HepG2 (cell line): ENCODE results near the gene IRX2. TPM values are rescaled to one million over a fixed set of nuclear protein-coding genes. Genes with fewer than 3 reads are reported as not detected.

Source experiments
- ATAC-seq: fragments of 200-7000 bp; cut with Tn5 transposase; 3 replicates; pipeline ENCODE4 v1.9.1; 2020; ENCODE audit warnings: mild to moderate bottlenecking, moderate library complexity
- BruUV-seq: library from RNA; stranded (reverse); fragments of 400-500 nt; replicated peaks from 2 replicates; lab custom pipeline; 2021; lab: Mats Ljungman, UMichigan
- CTCF ChIA-PET: fragments of 300-600 bp; formaldehyde crosslinking; extraction: SDS; loops from one replicate; lab custom pipeline; 2021; ENCODE audit warnings: low total read pairs, inconsistent platforms, low intra/inter-chr PET ratio; lab: Yijun Ruan, JAX
- POLR2A ChIA-PET: fragments of 350-600 bp; sonication (Branson Sonifier 250); formaldehyde crosslinking; loops from one replicate; lab custom pipeline; 2020; ENCODE audit warnings: antibody characterized with exemption, inconsistent platforms; lab: Yijun Ruan, JAX
- DNase-seq: peaks from one replicate; pipeline ENCODE4 v3.0.0-alpha.2; 2015; ENCODE audit warnings: low spot score
- FAIRE-seq: peaks from 3 replicates; lab custom pipeline; 2011; peaks lifted over from hg19 to GRCh38; lab: Jason Lieb, UNC
- H2AFZ ChIP-seq: one replicate; pipeline ENCODE4 v1.6.1; 2011; ENCODE audit warnings: low read length, inconsistent platforms
- H3K27ac ChIP-seq: fragments of 300-600 bp; 3 replicates; pipeline ENCODE4 v1.8.0; 2011; ENCODE audit warnings: mixed run types, mild to moderate bottlenecking, mixed read lengths, low read length, inconsistent platforms; ENCODE audit not compliant: insufficient read depth; ENCODE audit errors: extremely low read length
- H3K27me3 ChIP-seq, 2 experiments: fragments of 200-600 bp in 1 of 2; 2 replicates in 1 of 2; 3 replicates in 1 of 2; pipeline versions ENCODE4 v1.6.0 to v1.8.0; 2011; ENCODE audit warnings: low read length in 2 of 2, mild to moderate bottlenecking in 2 of 2, moderate library complexity in 2 of 2, inconsistent platforms in 1 of 2; ENCODE audit not compliant: insufficient read depth in 2 of 2, control insufficient read depth in 1 of 2
- H3K36me3 ChIP-seq, 2 experiments: fragments of 200-600 bp in 1 of 2; replicated peaks in 1 of 2; 2 replicates in 1 of 2; 3 replicates in 1 of 2; pipeline versions ENCODE4 v1.5.1 to v1.8.0; 2011; ENCODE audit warnings: low read length in 2 of 2, inconsistent platforms in 1 of 2; ENCODE audit not compliant: insufficient read depth in 2 of 2, control insufficient read depth in 1 of 2
- H3K4me1 ChIP-seq: 2 replicates; pipeline ENCODE4 v1.5.1; 2012; ENCODE audit warnings: low read length, inconsistent platforms; ENCODE audit not compliant: insufficient read depth
- H3K4me2 ChIP-seq: 2 replicates; pipeline ENCODE4 v1.6.0; 2011; ENCODE audit warnings: low read depth, low read length, inconsistent platforms
- H3K4me3 ChIP-seq, 3 experiments: fragments of 200-600 bp in 1 of 3; sonication (generic), shearing (Covaris generic) in 1 of 3; replicated peaks in 1 of 3; 2 replicates each; pipeline ENCODE4 v1.5.1; 2011 to 2016; ENCODE audit warnings: low read length in 3 of 3, inconsistent platforms in 2 of 3, low read depth in 2 of 3, mild to moderate bottlenecking in 2 of 3, control low read depth in 1 of 3, mixed read lengths in 1 of 3; ENCODE audit not compliant: insufficient read depth in 1 of 3
- H3K79me2 ChIP-seq: one replicate; pipeline ENCODE4 v1.6.1; 2011; ENCODE audit warnings: low read length, inconsistent platforms; ENCODE audit not compliant: insufficient read depth
- H3K9ac ChIP-seq: 2 replicates; pipeline ENCODE4 v1.6.0; 2011; ENCODE audit warnings: mild to moderate bottlenecking, low read depth, low read length, inconsistent platforms; ENCODE audit not compliant: insufficient read depth
- H3K9me3 ChIP-seq: 2 replicates; pipeline ENCODE4 v1.5.1; 2012; ENCODE audit warnings: mild to moderate bottlenecking, low read length
- H4K20me1 ChIP-seq: 2 replicates; pipeline ENCODE4 v1.6.0; 2011; ENCODE audit warnings: inconsistent platforms, mild to moderate bottlenecking, low read length, moderate library complexity; ENCODE audit not compliant: insufficient read depth
- DRAP1 ChIP-seq: IDR thresholded peaks from 2 replicates; pipeline ENCODE4 v1.6.1; 2016; ENCODE audit warnings: missing genetic modification reagents, missing compliant biosample characterization
- SP2 ChIP-seq: sonication (generic); formaldehyde crosslinking; IDR thresholded peaks from 2 replicates; pipeline ENCODE4 v1.5.1; 2020; ENCODE audit warnings: mild to moderate bottlenecking, missing genetic modification reagents
- THAP7 ChIP-seq: sonication (generic); formaldehyde crosslinking; IDR thresholded peaks from 2 replicates; pipeline ENCODE4 v1.8.1; 2023; ENCODE audit warnings: mild to moderate bottlenecking, missing genetic modification reagents
- ZHX2 ChIP-seq, 2 experiments: sonication (generic) in 1 of 2; formaldehyde crosslinking in 1 of 2; IDR thresholded peaks; 2 replicates each; pipeline versions ENCODE4 v1.6.1 to v1.9.0; 2014 to 2022; ENCODE audit warnings: antibody characterized with exemption in 1 of 2, borderline replicate concordance in 1 of 2, inconsistent platforms in 1 of 2, low read depth in 1 of 2, missing genetic modification reagents in 1 of 2
- WGBS: methylation state at CpG from one replicate; pipeline ENCODE4 v1.1.6; 2017; ENCODE audit warnings: low lambda C conversion rate; 5-methylcytosine and 5-hydroxymethylcytosine counted together
- in situ Hi-C: cut with HindIII; loops from 2 replicates; pipeline ENCODE4 v1.10.0; 2017; ENCODE audit warnings: low pct_unique_long_range_greater_than_20kb; ENCODE audit not compliant: extremely low pct_ligation_motif_present
- intact Hi-C: fragments of 100-400 bp; cut with micrococcal nuclease; formaldehyde crosslinking; loops from one replicate; pipeline ENCODE4 v1.10.0; 2022; ENCODE audit not compliant: unreplicated experiment
- polyA plus RNA-seq, 8 experiments: library from polyadenylated mRNA; depleted of rRNA in 3 of 8; stranded (reverse) in 7 of 8; unstranded in 1 of 8; fragments of >200 nt; fragmentation: Illumina TruSeq in 4 of 8; extraction: Trizol in 4 of 8; gene quantifications; 2 replicates each; pipeline versions ENCODE4 v1.2.1 to v1.2.3, GENCODE V29; 2011 to 2016; ENCODE audit warnings: low read depth in 4 of 8, missing spikeins in 1 of 8, mixed read lengths in 1 of 8; ENCODE audit not compliant: insufficient read depth in 1 of 8
- total RNA-seq, 5 experiments: library from RNA; depleted of rRNA; stranded (reverse); fragments of >200 nt; fragmentation: Illumina TruSeq; extraction: Trizol; gene quantifications; 2 replicates each; pipeline ENCODE4 v1.2.3, GENCODE V29; 2016; ENCODE audit warnings: low read depth in 1 of 5

Gene IRX2
- total and polyA plus RNA-seq, 2 of the 13 experiments (the other 11 are each of a cell fraction or from before 2014, with no cell fraction given): not detected

- no peak for TF ChIP-seq ZHX2 (IDR thresholded peaks at IDR 0.05; ENCODE audit: low read depth)
- no peak for TF ChIP-seq ZHX2 (CRISPR knock-in tag; IDR thresholded peaks at IDR 0.05; ENCODE audit: borderline replicate concordance)
- TF ChIP-seq, all 625 proteins: peak for 0
These were observed 6.3 kb upstream of the IRX2 start (continued) for GRCh38 chr5:2757563-2758351.

GRCh38 chr5:2756211-2757152, 5.0 kb upstream of the IRX2 start:
- intact Hi-C loops: no loop called here
- POLR2A ChIA-PET: no interaction called here
- no peaks in the 10 kb centered on the region for H3K9me3 ChIP-seq
- no peak for ATAC-seq
- H3K4me1 ChIP-seq: no peaks in the 10 kb centered on the region
- FAIRE-seq: no peak
- 58% methylated on average over 71 of the region's 76 CpGs for WGBS
- H3K9ac ChIP-seq: no peak overlapping the region
- no peaks in the 10 kb centered on the region for H3K79me2 ChIP-seq
- no peak overlapping the region for H2AFZ ChIP-seq
- no peak for DNase-seq
- H3K4me2 ChIP-seq: no peak overlapping the region
- no TSS peak for BruUV-seq
- H3K27me3 ChIP-seq: peaks cover 0 to 32% of the 10 kb centered on the region in 2 experiments; a peak in 4 of 5 replicates
- no peaks in the 10 kb centered on the region for H3K36me3 ChIP-seq
- TF ChIP-seq THAP7 (CRISPR knock-in tag): no peak
- TF ChIP-seq SP2: no peak
- no peak for TF ChIP-seq DRAP1 (CRISPR knock-in tag)
- no peak overlapping the region for H3K4me3 ChIP-seq
- CTCF ChIA-PET: no interaction called here
- no peaks in the 10 kb centered on the region for H4K20me1 ChIP-seq
- H3K27ac ChIP-seq: no peak overlapping the region
- in situ Hi-C loops: no loop called here
